Measurements from ENCODE around the gene MTX2.

MTX2 gene

DNA sequence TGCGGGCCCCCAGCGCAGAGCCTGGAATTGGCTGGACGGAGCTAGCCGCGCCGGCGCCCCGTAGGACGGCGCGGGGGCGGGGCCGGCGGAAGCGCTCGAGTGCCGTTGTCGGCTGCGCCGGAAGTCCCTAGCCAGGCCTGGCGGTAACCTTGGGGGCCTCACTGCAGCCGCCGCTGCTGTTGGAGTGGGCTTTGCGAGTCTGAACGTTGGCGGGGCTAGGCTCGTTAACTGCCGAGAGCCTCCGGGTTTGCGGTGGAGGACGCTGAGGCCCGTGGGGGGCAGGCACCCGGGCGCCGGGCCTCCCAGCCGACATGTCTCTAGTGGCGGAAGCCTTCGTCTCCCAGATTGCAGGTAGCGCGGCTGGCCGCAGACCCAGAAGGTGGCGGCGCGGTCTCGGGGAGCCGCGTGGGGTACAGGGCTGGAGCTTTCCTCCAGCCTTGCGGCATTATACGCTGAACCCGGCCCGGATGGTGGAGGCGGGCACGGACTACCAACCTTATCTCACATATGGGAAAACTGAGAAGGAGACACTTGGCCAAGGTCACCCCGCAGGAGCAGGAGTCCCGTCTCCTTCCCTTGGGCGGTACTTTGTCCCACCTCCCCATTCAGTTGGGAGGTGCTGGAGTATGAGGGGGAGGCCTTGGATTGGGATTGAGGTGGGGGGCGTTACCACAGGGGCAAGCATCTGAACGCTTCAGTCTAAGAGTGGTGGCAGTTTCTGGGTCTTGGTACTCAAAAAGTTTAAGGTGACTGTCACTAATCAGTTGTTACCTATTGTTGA lies at the start of gene MTX2:
TSS of gene MTX2 (plus strand) at position 124 of the 781 bp plus-strand sequence. CDS start at position 312, 188 bp downstream.
- Histone ChIP-seq H3K36me3 (ENCODE audit: low read depth) (peaks cover 14% of the 10 kb centered on the region), H3K27me3 (ENCODE audit: insufficient read depth, poor library complexity, severe bottlenecking) (no peaks in the 10 kb centered on the region), H3K9me3 (ENCODE audit: severe bottlenecking) (no peaks in the 10 kb centered on the region), H3K4me3 (ENCODE audit: severe bottlenecking) (peak within 1 kb of the TSS; percentile 48), H3K4me1 (ENCODE audit: insufficient read depth, poor library complexity, severe bottlenecking) (peaks cover 13% of the 10 kb centered on the region), H3K27ac (ENCODE audit: poor library complexity, severe bottlenecking) (peak within 1 kb of the TSS; percentile 55)
- DNase-seq (ENCODE audit: low spot score) = peak; percentile 66
- TF ChIP-seq, protein P1, sequence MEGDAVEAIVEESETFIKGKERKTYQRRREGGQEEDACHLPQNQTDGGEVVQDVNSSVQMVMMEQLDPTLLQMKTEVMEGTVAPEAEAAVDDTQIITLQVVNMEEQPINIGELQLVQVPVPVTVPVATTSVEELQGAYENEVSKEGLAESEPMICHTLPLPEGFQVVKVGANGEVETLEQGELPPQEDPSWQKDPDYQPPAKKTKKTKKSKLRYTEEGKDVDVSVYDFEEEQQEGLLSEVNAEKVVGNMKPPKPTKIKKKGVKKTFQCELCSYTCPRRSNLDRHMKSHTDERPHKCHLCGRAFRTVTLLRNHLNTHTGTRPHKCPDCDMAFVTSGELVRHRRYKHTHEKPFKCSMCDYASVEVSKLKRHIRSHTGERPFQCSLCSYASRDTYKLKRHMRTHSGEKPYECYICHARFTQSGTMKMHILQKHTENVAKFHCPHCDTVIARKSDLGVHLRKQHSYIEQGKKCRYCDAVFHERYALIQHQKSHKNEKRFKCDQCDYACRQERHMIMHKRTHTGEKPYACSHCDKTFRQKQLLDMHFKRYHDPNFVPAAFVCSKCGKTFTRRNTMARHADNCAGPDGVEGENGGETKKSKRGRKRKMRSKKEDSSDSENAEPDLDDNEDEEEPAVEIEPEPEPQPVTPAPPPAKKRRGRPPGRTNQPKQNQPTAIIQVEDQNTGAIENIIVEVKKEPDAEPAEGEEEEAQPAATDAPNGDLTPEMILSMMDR (IDR thresholded peaks at IDR 0.05; ENCODE audit: poor library complexity, severe bottlenecking) = no peak
- peak; percentile 95 for ATAC-seq (ENCODE audit: low read depth)

DNA sequence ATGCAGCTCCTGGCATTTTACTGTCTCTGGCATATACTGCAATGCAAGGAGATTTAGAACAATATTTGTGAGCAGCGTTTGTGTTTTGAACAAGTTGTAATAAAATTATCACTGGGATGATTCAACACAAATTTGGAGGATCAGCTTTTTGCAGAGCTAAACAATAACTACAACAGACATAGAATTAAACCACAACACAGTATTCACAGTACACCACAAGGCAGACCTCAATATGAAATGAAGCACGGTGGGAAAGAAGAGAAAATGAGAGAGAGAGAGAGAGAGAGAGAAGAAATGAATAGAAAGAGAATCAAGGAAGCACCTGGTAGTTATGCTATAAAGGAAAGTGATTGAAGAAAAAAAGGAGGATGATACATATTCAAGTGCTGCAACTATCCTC lies 41.4 kb upstream of the MTX2 start:
- H3K27me3 ChIP-seq (ENCODE audit: insufficient read depth, poor library complexity, severe bottlenecking) = no peaks in the 10 kb centered on the region
- no peaks in the 10 kb centered on the region for H3K36me3 ChIP-seq (ENCODE audit: low read depth)
- DNase-seq (ENCODE audit: low spot score) = no peak
- H3K27ac ChIP-seq (ENCODE audit: poor library complexity, severe bottlenecking) = no peak overlapping the region
- H3K4me3 ChIP-seq (ENCODE audit: severe bottlenecking) = no peak overlapping the region
- TF ChIP-seq, protein P1 (IDR thresholded peaks at IDR 0.05; ENCODE audit: poor library complexity, severe bottlenecking) = no peak
- no peak for ATAC-seq (ENCODE audit: low read depth)
- H3K4me1 ChIP-seq (ENCODE audit: insufficient read depth, poor library complexity, severe bottlenecking) = no peaks in the 10 kb centered on the region
- no peaks in the 10 kb centered on the region for H3K9me3 ChIP-seq (ENCODE audit: severe bottlenecking)

DNA sequence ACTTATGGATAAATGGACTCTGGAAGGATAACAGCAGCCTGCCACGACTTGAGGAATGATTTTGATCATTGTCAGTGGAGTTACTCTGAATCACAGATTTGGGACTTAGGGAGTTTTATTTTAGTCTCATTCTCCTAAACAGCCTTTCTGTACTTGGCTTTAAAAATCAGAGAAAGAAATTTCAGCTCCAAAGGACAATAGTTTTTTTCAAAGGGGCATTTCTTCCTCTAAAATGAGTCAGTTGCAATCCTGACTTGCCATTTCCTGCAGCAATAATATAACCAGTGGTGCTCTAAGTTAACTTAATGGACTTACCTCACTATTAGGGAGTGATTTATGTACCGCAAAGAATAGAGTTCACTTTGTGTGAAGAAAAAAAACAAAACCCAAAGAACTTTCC lies 35.1 kb upstream of the MTX2 start:
- Histone ChIP-seq H3K27ac (ENCODE audit: poor library complexity, severe bottlenecking) (no peak overlapping the region), H3K9me3 (ENCODE audit: severe bottlenecking) (no peaks in the 10 kb centered on the region), H3K36me3 (ENCODE audit: low read depth) (no peaks in the 10 kb centered on the region), H3K4me3 (ENCODE audit: severe bottlenecking) (no peak overlapping the region), H3K27me3 (ENCODE audit: insufficient read depth, poor library complexity, severe bottlenecking) (no peaks in the 10 kb centered on the region), H3K4me1 (ENCODE audit: insufficient read depth, poor library complexity, severe bottlenecking) (no peaks in the 10 kb centered on the region)
- TF ChIP-seq, protein P1 (IDR thresholded peaks at IDR 0.05; ENCODE audit: poor library complexity, severe bottlenecking) = no peak
- DNase-seq (ENCODE audit: low spot score) (no peak), ATAC-seq (ENCODE audit: low read depth) (no peak)

DNA sequence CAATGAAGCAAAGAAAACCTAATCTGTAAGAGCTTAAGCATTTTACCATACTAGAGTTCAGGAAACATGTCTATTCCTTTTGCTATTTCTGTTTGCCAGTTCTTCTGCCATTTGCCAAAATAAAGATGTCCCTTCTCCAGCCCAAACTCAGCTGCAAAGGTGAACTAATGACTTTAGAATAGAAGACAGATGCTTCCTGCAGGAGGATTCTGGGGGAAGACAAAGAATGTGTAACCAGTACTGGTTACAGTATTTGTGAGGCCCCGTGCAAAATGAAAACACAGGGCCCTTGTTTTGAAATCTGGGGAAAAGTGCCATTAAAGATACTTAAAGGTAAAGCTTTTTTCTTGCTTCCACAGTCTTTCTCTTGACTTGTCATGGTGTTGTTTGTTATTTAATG lies 34.3 kb upstream of the MTX2 start:
- ATAC-seq (ENCODE audit: low read depth) (no peak), DNase-seq (ENCODE audit: low spot score) (no peak)
- H3K27ac ChIP-seq (ENCODE audit: poor library complexity, severe bottlenecking) = no peak overlapping the region
- H3K9me3 ChIP-seq (ENCODE audit: severe bottlenecking) = no peaks in the 10 kb centered on the region
- H3K4me1 ChIP-seq (ENCODE audit: insufficient read depth, poor library complexity, severe bottlenecking) = no peaks in the 10 kb centered on the region
- TF ChIP-seq, protein P1 (IDR thresholded peaks at IDR 0.05; ENCODE audit: poor library complexity, severe bottlenecking) = no peak
- no peaks in the 10 kb centered on the region for H3K27me3 ChIP-seq (ENCODE audit: insufficient read depth, poor library complexity, severe bottlenecking)
- H3K36me3 ChIP-seq (ENCODE audit: low read depth) = no peaks in the 10 kb centered on the region
- no peak overlapping the region for H3K4me3 ChIP-seq (ENCODE audit: severe bottlenecking)

DNA sequence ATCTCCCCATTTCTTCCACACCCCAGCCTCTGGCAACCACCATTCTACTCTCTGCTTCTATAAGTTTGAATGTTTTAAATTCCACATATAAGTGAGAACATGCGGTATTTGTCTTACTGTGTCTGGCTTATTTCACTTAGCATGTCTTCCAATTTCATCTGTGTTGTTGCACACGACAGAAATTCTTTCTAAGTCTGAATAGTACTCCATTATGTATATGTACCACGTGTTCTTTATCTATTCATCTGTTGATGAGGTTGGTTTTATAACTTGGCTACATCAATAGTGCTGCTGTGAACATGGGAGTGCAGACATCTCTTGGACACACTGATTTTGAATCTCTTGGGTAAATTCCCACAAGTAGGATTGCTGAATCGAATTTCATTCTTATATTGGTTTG lies 31.8 kb upstream of the MTX2 start:
- Histone ChIP-seq H3K27ac (ENCODE audit: poor library complexity, severe bottlenecking) (no peak overlapping the region), H3K9me3 (ENCODE audit: severe bottlenecking) (no peaks in the 10 kb centered on the region), H3K4me1 (ENCODE audit: insufficient read depth, poor library complexity, severe bottlenecking) (no peaks in the 10 kb centered on the region), H3K27me3 (ENCODE audit: insufficient read depth, poor library complexity, severe bottlenecking) (no peaks in the 10 kb centered on the region), H3K4me3 (ENCODE audit: severe bottlenecking) (no peak overlapping the region), H3K36me3 (ENCODE audit: low read depth) (no peaks in the 10 kb centered on the region)
- TF ChIP-seq, protein P1 (IDR thresholded peaks at IDR 0.05; ENCODE audit: poor library complexity, severe bottlenecking) = no peak
- ATAC-seq (ENCODE audit: low read depth) = no peak
- DNase-seq (ENCODE audit: low spot score) = no peak

All from RWPE2 (cell line).